Fibroblast of mammary gland (primary cell): Measurements from ENCODE around the gene LCE3D.

Experiments
- DNase-seq: peaks from one replicate; pipeline ENCODE4 v3.0.0-alpha.2; 2010; ENCODE audit warnings: low read depth
- H3K4me3 ChIP-seq: 2 replicates; pipeline ENCODE4 v1.5.1; 2011; ENCODE audit warnings: low read depth, mild to moderate bottlenecking, low read length, moderate library complexity; ENCODE audit not compliant: control insufficient read depth
- CTCF ChIP-seq: conservative IDR thresholded peaks from 2 replicates; pipeline ENCODE4 v1.5.1; 2011; ENCODE audit warnings: low read depth, low read length, inconsistent platforms; ENCODE audit not compliant: control insufficient read depth, insufficient read depth

Gene LCE3D

GRCh38 chr1:152533327-152533938, 46.9 kb downstream of the LCE3D start:
- no peak overlapping the region for H3K4me3 ChIP-seq
- TF ChIP-seq CTCF: peak; percentile 71
- peak; percentile 42 for DNase-seq
